BLaER1 (cell line): ENCODE measurements around the gene HSD17B10.
"Not testable (repeated sequence)": the region's sequence is repeated elsewhere in the genome, so short reads cannot be mapped to it uniquely, and the experiment has no call there.

Experiments used
- H3K27ac ChIP-seq: shearing (Covaris generic); formaldehyde crosslinking; 2 replicates; pipeline ENCODE4 v1.8.1; 2022
- H3K27me3 ChIP-seq: shearing (Covaris generic); formaldehyde crosslinking; 2 replicates; pipeline ENCODE4 v1.8.1; 2022
- H3K36me3 ChIP-seq: shearing (Covaris generic); formaldehyde crosslinking; 2 replicates; pipeline ENCODE4 v1.8.1; 2022
- H3K4me1 ChIP-seq: shearing (Covaris generic); formaldehyde crosslinking; 2 replicates; pipeline ENCODE4 v1.8.1; 2022
- H3K4me2 ChIP-seq: shearing (Covaris generic); formaldehyde crosslinking; 2 replicates; pipeline ENCODE4 v1.8.1; 2022
- H3K4me3 ChIP-seq: shearing (Covaris generic); formaldehyde crosslinking; 2 replicates; pipeline ENCODE4 v1.8.1; 2022
- H3K9ac ChIP-seq: shearing (Covaris generic); formaldehyde crosslinking; 2 replicates; pipeline ENCODE4 v1.8.1; 2022
- H3K9me3 ChIP-seq: shearing (Covaris generic); formaldehyde crosslinking; 2 replicates; pipeline ENCODE4 v1.8.1; 2022
- H4K20me1 ChIP-seq: shearing (Covaris generic); formaldehyde crosslinking; 2 replicates; pipeline ENCODE4 v1.8.1; 2022
- Cebpa-rat ChIP-seq: shearing (Covaris generic); IDR thresholded peaks from 2 replicates; pipeline ENCODE4 v1.8.1; 2022

Gene HSD17B10

DNA sequence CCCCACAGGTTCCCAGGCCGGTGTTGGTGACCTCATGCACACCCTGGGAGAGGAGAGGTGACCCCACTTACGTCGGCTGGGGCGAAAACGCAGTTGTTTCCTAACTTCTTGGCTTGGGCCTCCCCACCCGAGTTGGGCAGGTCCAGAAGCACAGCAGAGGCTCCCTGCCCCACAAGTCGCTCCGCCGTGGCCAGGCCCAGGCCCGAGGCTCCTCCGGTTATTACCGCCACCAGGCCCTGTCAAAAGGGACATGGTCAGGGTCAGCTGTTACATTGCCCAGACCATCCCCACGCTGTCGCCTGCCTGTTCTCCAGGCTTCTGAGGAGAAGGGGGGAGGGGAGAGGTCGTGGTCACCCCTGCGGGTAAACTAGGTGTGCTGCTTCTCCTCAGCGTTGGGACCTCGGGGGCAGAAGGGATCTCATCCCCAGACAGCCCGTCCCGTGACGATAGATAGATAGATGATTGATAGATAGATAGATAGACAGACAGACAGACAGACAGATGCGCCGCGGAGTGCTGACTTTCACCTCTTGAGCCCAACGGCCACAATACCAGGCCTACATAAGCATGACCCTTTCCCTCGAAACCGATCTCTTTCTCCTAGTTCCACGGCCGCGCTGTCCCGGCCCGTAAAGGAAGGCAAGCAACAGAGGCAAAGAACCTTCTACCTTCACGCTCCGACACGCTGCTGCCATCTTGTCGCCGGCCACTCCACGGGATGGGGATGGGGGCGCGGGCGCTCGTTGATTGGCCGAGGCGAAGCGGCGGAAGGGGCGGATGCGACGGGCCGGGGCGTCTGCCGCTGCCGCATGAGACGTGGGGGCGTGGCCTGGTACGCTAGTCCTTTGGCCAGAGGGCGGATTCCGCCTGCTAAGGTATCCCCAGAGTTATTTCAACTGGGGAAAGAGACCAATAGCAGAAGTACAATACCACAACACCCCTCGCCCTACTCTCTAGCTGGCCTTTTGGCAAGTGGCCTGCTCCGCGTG lies at the start of gene HSD17B10:
HSD17B10 (minus strand) TSS at position 720 of the 989 bp plus-strand sequence; CDS start at position 695, 25 bp downstream.
- Histone ChIP-seq H3K9me3 (no peaks in the 10 kb centered on the region), H3K27ac (peak within 1 kb of the TSS; percentile 75), H3K27me3 (peaks cover 68% of the 10 kb centered on the region), H3K4me1 (peaks cover 12% of the 10 kb centered on the region), H3K4me3 (peak within 1 kb of the TSS; percentile 75), H3K4me2 (peak within 1 kb of the TSS; percentile 80), H3K36me3 (peaks cover 31% of the 10 kb centered on the region), H4K20me1 (no peaks in the 10 kb centered on the region), H3K9ac (peak within 1 kb of the TSS; percentile 84)
- TF ChIP-seq Cebpa-rat = no peak

DNA sequence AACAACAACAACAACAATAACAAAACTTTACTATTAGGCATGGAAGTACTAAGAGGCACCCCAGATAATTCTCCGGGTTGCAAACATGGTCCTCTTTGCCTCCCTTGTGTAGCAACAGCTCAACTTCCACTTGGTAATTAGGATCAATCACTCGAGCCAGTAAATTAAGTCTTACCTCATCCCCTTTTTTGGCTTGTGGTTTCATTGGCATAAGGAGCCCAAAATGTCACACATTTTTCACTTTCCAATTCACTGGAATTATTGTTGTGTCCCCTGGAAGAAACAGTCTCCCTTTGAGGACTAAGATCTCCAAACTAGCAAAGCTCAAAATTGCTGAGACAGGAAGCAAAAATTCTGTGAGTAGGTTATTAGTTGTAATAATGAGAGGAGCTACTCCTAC lies 49.2 kb upstream of the HSD17B10 start:
- no peaks in the 10 kb centered on the region for H3K9me3 ChIP-seq
- no peak overlapping the region for H3K4me2 ChIP-seq
- H3K9ac ChIP-seq = no peak overlapping the region
- no peak overlapping the region for H3K27ac ChIP-seq
- H4K20me1 ChIP-seq = no peaks in the 10 kb centered on the region
- no peaks in the 10 kb centered on the region for H3K4me1 ChIP-seq
- H3K4me3 ChIP-seq = no peak overlapping the region
- H3K27me3 ChIP-seq = peaks cover 42% of the 10 kb centered on the region
- H3K36me3 ChIP-seq = no peaks in the 10 kb centered on the region
- TF ChIP-seq Cebpa-rat = no peak

DNA sequence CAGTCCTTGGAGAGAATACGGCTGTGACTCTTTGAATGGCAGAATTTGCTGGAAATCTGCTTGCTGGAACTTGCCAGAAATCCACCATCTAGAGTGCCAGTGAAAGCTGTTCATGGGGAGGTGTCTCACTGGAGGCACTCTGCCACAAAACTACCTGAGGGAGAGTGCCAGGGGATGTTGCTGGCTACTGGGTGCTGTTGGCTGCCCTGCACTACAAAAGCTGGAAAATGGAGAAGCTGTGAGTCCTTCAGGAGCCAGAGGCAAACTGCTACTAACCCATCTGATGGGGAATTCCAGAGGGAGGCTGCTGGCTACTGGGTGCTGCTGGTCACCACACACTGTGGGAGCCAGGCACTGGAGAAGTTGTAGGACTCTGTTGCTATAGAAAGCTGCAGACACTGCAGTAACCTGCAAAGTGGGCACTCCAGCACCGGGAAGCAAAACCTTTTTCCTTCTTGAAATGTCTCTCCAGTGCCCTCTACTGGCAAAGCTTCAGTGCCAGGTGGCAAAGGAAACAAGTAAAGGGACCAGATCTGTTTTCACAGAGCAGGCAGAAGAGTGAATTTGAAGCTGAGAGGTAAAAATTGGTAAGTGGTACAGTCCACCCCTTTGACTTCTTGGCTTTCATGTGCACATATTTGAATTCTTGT lies 47.8 kb upstream of the HSD17B10 start:
- H3K4me2 ChIP-seq = no peak overlapping the region
- H3K4me1 ChIP-seq = no peaks in the 10 kb centered on the region
- no peaks in the 10 kb centered on the region for H4K20me1 ChIP-seq
- H3K4me3 ChIP-seq = no peak overlapping the region
- H3K27me3 ChIP-seq = peaks cover 42% of the 10 kb centered on the region
- H3K9me3 ChIP-seq = no peaks in the 10 kb centered on the region
- H3K36me3 ChIP-seq = no peaks in the 10 kb centered on the region
- H3K27ac ChIP-seq = no peak overlapping the region
- TF ChIP-seq Cebpa-rat = no peak
- no peak overlapping the region for H3K9ac ChIP-seq

DNA sequence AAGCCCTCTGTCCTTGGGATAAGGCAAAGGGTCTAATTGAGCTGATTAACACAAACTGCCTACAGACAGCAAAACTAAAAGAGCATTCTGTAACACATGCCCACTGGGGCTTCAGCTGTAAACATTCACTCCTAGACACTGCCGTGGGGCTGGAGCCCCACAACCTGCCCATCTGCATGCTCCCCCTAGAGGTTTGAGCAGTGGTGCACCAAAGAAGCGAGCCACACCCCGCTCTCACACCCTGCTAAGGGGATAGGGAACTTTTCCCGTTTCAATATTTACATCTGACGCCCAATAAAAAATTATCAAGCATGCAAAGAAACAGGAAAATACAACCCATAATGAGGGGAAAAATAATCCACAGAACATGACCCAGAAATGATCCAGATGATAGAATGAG lies 46.9 kb upstream of the HSD17B10 start:
- H3K9ac ChIP-seq = no peak overlapping the region
- H3K9me3 ChIP-seq = no peaks in the 10 kb centered on the region
- no peak overlapping the region for H3K4me3 ChIP-seq
- no peak overlapping the region for H3K4me2 ChIP-seq
- TF ChIP-seq Cebpa-rat = no peak
- no peaks in the 10 kb centered on the region for H3K36me3 ChIP-seq
- peaks cover 42% of the 10 kb centered on the region for H3K27me3 ChIP-seq
- H3K4me1 ChIP-seq = no peaks in the 10 kb centered on the region
- H4K20me1 ChIP-seq = no peaks in the 10 kb centered on the region
- no peak overlapping the region for H3K27ac ChIP-seq

DNA sequence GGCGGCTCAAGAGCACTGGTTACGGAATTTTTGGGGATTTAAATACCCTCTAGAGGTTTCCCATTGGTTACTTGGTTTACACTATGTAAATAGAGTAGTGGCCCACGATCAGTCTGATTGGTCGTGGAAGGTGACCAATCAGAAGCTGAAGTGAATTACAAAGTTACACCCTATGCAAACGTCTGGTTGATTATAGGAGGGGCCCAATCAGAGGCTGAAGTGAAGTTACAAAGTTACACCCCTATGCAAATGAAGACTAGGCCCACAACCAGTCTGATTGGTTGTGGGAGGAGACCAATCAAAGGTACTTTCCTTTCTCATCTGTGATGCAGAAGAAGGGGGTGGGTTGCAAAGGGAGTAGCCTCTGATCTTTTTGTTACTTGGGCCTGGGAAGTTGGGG lies 45.1 kb upstream of the HSD17B10 start:
- no peak for TF ChIP-seq Cebpa-rat
- no peak overlapping the region for H3K4me2 ChIP-seq
- no peaks in the 10 kb centered on the region for H3K36me3 ChIP-seq
- H4K20me1 ChIP-seq = no peaks in the 10 kb centered on the region
- H3K9me3 ChIP-seq = no peaks in the 10 kb centered on the region
- H3K4me3 ChIP-seq = no peak overlapping the region
- H3K4me1 ChIP-seq = no peaks in the 10 kb centered on the region
- H3K27me3 ChIP-seq = peaks cover 46% of the 10 kb centered on the region
- H3K9ac ChIP-seq = no peak overlapping the region
- no peak overlapping the region for H3K27ac ChIP-seq

DNA sequence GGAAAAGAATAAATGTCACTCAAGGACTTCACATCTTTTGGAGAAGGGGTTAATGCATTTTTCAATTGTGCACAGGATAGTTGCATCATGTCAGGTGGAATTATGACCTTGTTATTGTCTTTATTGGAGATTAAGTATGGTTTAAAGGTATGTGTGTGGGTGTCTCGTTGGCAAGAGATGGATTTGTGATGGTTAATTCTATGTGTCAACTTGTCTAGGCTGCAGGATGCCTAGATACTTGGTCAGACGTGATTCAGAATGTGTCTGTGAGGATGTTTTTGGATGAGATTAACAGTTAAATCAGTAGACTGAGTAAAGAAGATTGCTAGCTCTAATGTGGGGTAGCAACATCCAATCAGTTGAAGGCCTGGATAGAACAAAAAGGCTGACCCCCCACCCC lies 42.2 kb upstream of the HSD17B10 start:
- TF ChIP-seq Cebpa-rat = no peak

DNA sequence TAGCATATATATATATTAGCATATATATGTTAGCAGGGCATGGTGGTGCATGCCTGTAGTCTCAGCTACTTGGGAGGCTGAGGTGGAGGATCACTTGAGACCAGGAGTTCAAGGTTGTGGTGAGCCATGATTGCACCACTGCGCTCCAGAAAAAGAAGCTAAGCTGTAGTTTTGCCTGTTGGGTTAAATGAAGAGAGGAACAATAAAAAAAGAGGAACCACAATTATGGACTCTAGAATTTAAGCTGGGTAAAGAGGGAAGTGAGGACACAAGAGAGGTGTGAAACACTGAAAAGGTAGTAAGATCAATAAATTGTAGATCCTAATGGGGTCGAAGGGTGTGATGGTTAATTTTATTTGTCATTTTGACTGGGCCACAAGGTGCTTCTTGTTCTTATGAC lies 40.5 kb upstream of the HSD17B10 start:
- Histone ChIP-seq H3K36me3 (no peaks in the 10 kb centered on the region), H4K20me1 (no peaks in the 10 kb centered on the region), H3K27me3 (peaks cover 43% of the 10 kb centered on the region), H3K4me2 (no peak overlapping the region), H3K9ac (no peak overlapping the region), H3K9me3 (no peaks in the 10 kb centered on the region), H3K4me1 (no peaks in the 10 kb centered on the region), H3K4me3 (no peak overlapping the region), H3K27ac (no peak overlapping the region)
- TF ChIP-seq Cebpa-rat = no peak

More for the DNA sequence above, 42.2 kb upstream of the HSD17B10 start:
- Histone ChIP-seq H3K27ac (no peak overlapping the region), H4K20me1 (no peaks in the 10 kb centered on the region), H3K4me1 (no peaks in the 10 kb centered on the region), H3K9ac (no peak overlapping the region), H3K9me3 (no peaks in the 10 kb centered on the region), H3K36me3 (no peaks in the 10 kb centered on the region), H3K4me2 (no peak overlapping the region), H3K4me3 (no peak overlapping the region), H3K27me3 (peaks cover 51% of the 10 kb centered on the region)

DNA sequence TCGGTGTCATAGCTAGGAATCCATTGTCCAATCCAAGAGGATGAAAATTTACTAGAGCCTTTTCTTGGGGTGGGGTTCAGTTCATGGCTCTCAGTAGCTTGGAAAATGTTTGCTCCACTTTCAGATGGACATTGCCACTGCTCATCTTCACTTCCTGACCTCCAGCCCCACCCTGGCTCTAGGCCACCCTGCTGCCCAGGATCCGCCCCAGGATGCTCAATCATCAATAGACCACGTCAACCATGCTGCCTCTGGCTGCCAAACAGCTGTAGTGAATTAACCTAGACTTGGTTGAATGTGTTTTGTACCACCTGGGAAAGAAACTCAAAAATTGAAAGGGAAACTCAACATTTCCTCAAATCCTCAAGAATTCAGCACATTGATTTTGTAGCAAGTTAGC lies 37.2 kb upstream of the HSD17B10 start:
- Histone ChIP-seq H3K9me3 (no peaks in the 10 kb centered on the region), H3K36me3 (no peaks in the 10 kb centered on the region), H4K20me1 (no peaks in the 10 kb centered on the region), H3K4me2 (no peak overlapping the region), H3K27ac (no peak overlapping the region), H3K4me3 (no peak overlapping the region), H3K4me1 (no peaks in the 10 kb centered on the region), H3K27me3 (peaks cover 48% of the 10 kb centered on the region), H3K9ac (no peak overlapping the region)
- no peak for TF ChIP-seq Cebpa-rat

DNA sequence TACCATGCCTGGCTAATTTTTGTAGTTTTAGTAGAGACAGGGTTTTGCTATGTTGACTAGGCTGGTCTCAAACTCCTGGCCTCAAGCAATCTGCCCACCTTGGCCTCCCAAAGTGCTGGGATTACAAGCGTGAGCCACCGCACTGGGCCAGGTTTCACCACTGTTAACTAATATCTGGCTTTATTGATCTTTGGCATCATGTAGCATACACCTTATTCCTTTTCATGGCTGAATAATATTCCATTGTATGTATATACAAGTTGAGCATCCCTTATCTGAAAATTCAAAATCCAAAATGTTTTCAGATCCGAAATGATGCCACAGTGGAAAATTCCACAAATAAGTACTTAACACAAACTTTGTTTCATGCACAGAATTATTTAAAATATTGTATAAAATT lies 34.5 kb upstream of the HSD17B10 start:
- not testable (repeated sequence) for H3K9ac ChIP-seq, H3K27ac ChIP-seq, H3K4me1 ChIP-seq, H3K4me2 ChIP-seq, H3K4me3 ChIP-seq, H3K9me3 ChIP-seq, H4K20me1 ChIP-seq, H3K36me3 ChIP-seq
- peaks cover 40% of the 10 kb centered on the region for H3K27me3 ChIP-seq

DNA sequence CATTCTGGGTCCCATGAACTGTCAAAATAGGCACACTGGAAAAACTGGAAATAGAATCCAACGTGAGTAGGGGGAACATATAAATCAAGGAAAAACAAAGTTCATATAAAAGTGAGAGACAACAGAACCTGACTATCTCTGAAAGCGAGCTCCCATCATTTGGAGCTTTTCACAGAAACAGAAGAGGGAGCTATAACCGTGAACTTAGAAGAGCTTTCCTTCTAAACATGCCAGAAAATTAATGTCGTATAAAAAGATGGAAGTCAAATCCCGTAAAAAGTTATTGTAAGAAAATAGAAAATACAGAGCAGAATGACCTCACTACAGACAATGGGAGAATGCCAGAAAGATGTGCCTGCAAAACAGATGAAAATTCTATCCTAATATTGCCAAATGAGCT lies 23.9 kb upstream of the HSD17B10 start:
- H3K4me3 ChIP-seq = no peak overlapping the region
- H3K9me3 ChIP-seq = no peaks in the 10 kb centered on the region
- H4K20me1 ChIP-seq = no peaks in the 10 kb centered on the region
- H3K27ac ChIP-seq = no peak overlapping the region
- no peaks in the 10 kb centered on the region for H3K36me3 ChIP-seq
- H3K9ac ChIP-seq = no peak overlapping the region
- no peak overlapping the region for H3K4me2 ChIP-seq
- no peak for TF ChIP-seq Cebpa-rat
- peaks cover 49% of the 10 kb centered on the region for H3K27me3 ChIP-seq
- H3K4me1 ChIP-seq = no peaks in the 10 kb centered on the region
